ACHN (cell line): ENCODE data around the gene CELA2B.

Experiments
- DNase-seq: peaks from one replicate; pipeline ENCODE4 v3.0.0-alpha.2; 2015
- in situ Hi-C: cut with HindIII; loops from 2 replicates; pipeline ENCODE4 v1.10.0; 2017; ENCODE audit warnings: low sequenced_read_pairs, low pct_ligation_motif_present, low pct_unique_long_range_greater_than_20kb

The CELA2B gene

GRCh38 chr1:15540186-15540585, 64.3 kb downstream of the CELA2B start:
- DNase-seq: no peak
- in situ Hi-C loops: no loop called here
